Testis (tissue), 2 donors: ENCODE measurements around the gene CFAP58.

Source experiments
- CTCF ChIP-seq, 3 experiments: fragments of 450-650 bp in 2 of 3; fragments of 200-600 bp in 1 of 3; sonication (generic) in 1 of 3; IDR thresholded peaks; one replicate each; pipeline ENCODE4 v1.5.1; 2016 to 2019; ENCODE audit warnings: antibody characterized with exemption in 3 of 3, mild to moderate bottlenecking in 2 of 3, moderate library complexity in 1 of 3
- POLR2A ChIP-seq: fragments of 450-650 bp; IDR thresholded peaks from one replicate; pipeline ENCODE4 v1.6.1; 2017; ENCODE audit warnings: antibody characterized with exemption, mild to moderate bottlenecking, moderate library complexity

GRCh38 chr10:104321725-104322415, 31.8 kb upstream of the CFAP58 start:
- TF ChIP-seq CTCF (IDR thresholded peaks at IDR 0.05): no peak
- no peak for TF ChIP-seq POLR2A
